Heart left ventricle (tissue), 16 donors: ENCODE measurements around the gene TPI1. TPM values are rescaled to one million over a fixed set of nuclear protein-coding genes. Genes with fewer than 3 reads are reported as not detected.
"Not testable (repeated sequence)": the region's sequence is repeated elsewhere in the genome, so short reads cannot be mapped to it uniquely, and the experiment has no call there.

Experiments used
- ATAC-seq, 4 donors: fragments of 200-7000 bp; cut with Tn5 transposase; one replicate each; pipeline ENCODE4 v1.9.1; 2020 to 2022; ENCODE audit warnings: moderate library complexity in 4 of 4, mild to moderate bottlenecking in 3 of 4, moderate number of reproducible peaks in 1 of 4
- DNase-seq, 5 donors: peaks; one replicate each; pipeline ENCODE4 v3.0.0-alpha.2; 2020
- H3K27ac ChIP-seq, 12 donors: fragments of 200-600 bp; sonication (generic) in 4 of 12; one replicate each; pipeline versions ENCODE4 v1.5.0 to v1.8.0; 2016 to 2022; ENCODE audit warnings: mild to moderate bottlenecking in 2 of 12
- H3K27me3 ChIP-seq, 9 donors: fragments of 200-600 bp; sonication (generic) in 2 of 9; one replicate each; pipeline versions ENCODE4 v1.5.1 to v1.8.0; 2016 to 2022; ENCODE audit warnings: mild to moderate bottlenecking in 3 of 9
- H3K36me3 ChIP-seq, 9 donors: fragments of 200-600 bp; sonication (generic) in 2 of 9; one replicate each; pipeline versions ENCODE4 v1.5.0 to v1.8.0; 2018 to 2022; ENCODE audit warnings: mild to moderate bottlenecking in 2 of 9
- H3K4me1 ChIP-seq, 12 donors: fragments of 200-600 bp; sonication (generic) in 4 of 12; one replicate each; pipeline versions ENCODE4 v1.5.0 to v1.8.0; 2016 to 2022; ENCODE audit warnings: mild to moderate bottlenecking in 3 of 12
- H3K4me3 ChIP-seq, 12 donors: fragments of 200-600 bp; sonication (generic) in 4 of 12; one replicate each; pipeline versions ENCODE4 v1.5.0 to v1.8.0; 2017 to 2022; ENCODE audit warnings: mild to moderate bottlenecking in 9 of 12, moderate library complexity in 4 of 12
- H3K9me3 ChIP-seq, 12 donors: fragments of 200-600 bp; sonication (generic) in 4 of 12; one replicate each; pipeline versions ENCODE4 v1.5.0 to v1.8.0; 2016 to 2022; ENCODE audit warnings: mild to moderate bottlenecking in 1 of 12
- POLR2A ChIP-seq, 2 donors: fragments of 450-650 bp; IDR thresholded peaks; one replicate each; pipeline ENCODE4 v1.6.1; 2017; ENCODE audit warnings: antibody characterized with exemption in 2 of 2, mild to moderate bottlenecking in 2 of 2, moderate library complexity in 2 of 2
- WGBS, 4 donors: extraction: QIAGEN DNeasy Blood & Tissue Kit in 2 of 4; methylation state at CpG; one replicate each; pipeline versions ENCODE4 v1.1.5 to v1.1.7; 2013 to 2018; 5-methylcytosine and 5-hydroxymethylcytosine counted together
- intact Hi-C, 10 donors: fragments of 100-400 bp; cut with DNase I; formaldehyde crosslinking; loops; one replicate each; pipeline versions ENCODE4 v1.11.1 to v1.14.2; 2022
- polyA plus RNA-seq, 2 donors: library from polyadenylated mRNA; stranded (reverse); fragments of 200-250 nt; gene quantifications; one replicate each; pipeline ENCODE4 v1.2.3, GENCODE V29; 2013
- total RNA-seq, 9 donors: library from RNA; depleted of rRNA in 2 of 9; stranded (reverse); fragments of >200 nt in 2 of 9; fragmentation: NEBNext Ultra II Directional in 3 of 9; extraction: Animal tissue kit (Norgen Biotek cat#: 25700) in 3 of 9; gene quantifications; one replicate each; pipeline versions ENCODE4 v1.1.0 to v1.2.4, GENCODE V29; 2016 to 2023
- TF ChIP-seq, protein P1 (sequence below), 12 donors: fragments of 200-600 bp; sonication (generic) in 4 of 12; IDR thresholded peaks; one replicate each; pipeline versions ENCODE4 v1.5.0 to v1.8.0; 2018 to 2022; ENCODE audit warnings: antibody characterized with exemption in 12 of 12, mild to moderate bottlenecking in 5 of 12
- donor health status: ischemic (EF 13 %, LVEDD 7.1; RV severe dilation, severe dysfunction).
- donor health status: healthy with polysubstance abuse.
- donor health status: DM: no; HTN: yes; CAD: no.
- donor health status: DM: no; HTN: no; CAD: no.
- donor health status: ischemic (EF 25% LVEDD 6.9; RV normal size, moderate dysfunction).
- donor health status: ischemic (EF 25% LVEDD 5.7; RV mildly dilated, moderate dysfunction).
- donor health status: healthy.
- donor health status: DM: yes; HTN: yes; CAD: no.
- donor health status: ischemic (EF 35%, LVEDD 5.7; RV mildly dilated, moderate dysfunction).
- donor health status: nonischemic (EF 11% LVEDD 7.7; RV severe dilation, severe dysfunction).
- donor health status: DM: yes; HTN: yes; CAD: no.
- donor health status: PGD.
- donor health status: ischemic (EF 29% LVEDD 5.4; RV normal size, mild dysfunction).
- donor health status: nonischemic (EF 23%, LVEDD 6.1; RV moderate dilation, normal function).

The TPI1 gene
- total and polyA plus RNA-seq, 11 donors: 600 to 1,605 (median 730) TPM

DNA sequence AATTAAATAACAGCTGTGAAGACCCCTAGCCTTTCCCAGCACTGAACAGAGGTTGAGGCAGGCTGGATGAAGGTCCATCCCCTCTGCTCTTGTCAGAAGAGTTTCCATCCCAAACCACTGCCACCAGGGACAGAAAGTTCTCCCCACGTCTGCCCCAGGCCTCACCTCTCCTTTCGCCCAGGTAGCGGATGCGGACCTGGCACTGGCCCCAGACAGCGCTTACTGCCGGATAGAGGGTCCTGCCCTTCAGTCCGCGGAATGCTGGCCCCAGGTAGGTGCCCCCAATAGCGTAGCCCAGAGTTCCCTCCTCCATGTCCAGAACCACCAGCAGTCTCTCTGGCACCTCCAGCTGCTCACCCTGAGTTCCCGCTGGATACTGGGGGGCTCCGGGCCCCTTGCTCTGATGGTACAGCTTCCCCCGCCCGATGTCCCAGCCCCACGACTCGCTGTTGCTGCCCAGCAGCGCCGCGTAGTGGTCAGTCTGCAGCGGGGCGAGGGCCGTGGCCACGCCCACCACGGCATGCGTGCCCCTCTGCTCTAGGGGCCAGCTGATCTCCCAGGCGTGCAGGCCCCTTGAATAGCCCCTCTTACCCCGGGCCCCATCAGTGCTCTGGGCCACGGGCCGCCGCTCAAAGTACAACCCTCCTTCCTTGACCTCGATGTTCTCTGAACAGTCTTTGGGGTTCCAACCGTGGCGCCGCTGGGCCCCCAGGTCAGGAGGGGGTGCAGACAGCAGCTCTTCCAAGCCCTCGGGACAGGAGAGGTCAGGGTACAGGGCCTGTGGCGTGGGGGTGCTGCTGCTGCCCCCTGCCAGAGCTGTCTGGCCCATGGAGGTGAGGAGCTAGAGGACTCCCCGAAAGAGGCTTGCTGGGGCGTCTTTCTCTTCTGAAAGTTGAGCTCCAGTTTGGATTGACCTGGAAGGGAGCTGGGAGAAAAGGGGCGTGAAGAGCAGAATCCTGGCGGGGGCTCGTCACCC, 5.0 kb downstream of the TPI1 start:
- ATAC-seq (peak; percentile 48 to 82 (median 67)), DNase-seq (peak; percentile 83 to 93 (median 88))
- intact Hi-C loops: loop anchor here in 5 of 10 donors (1.0 to 10.0 kb wide), 7 partner anchors 18 to 95 kb away; partner anchors contain the start of gene ATN1 (in 1 of the 5)
- TF ChIP-seq, protein P1, sequence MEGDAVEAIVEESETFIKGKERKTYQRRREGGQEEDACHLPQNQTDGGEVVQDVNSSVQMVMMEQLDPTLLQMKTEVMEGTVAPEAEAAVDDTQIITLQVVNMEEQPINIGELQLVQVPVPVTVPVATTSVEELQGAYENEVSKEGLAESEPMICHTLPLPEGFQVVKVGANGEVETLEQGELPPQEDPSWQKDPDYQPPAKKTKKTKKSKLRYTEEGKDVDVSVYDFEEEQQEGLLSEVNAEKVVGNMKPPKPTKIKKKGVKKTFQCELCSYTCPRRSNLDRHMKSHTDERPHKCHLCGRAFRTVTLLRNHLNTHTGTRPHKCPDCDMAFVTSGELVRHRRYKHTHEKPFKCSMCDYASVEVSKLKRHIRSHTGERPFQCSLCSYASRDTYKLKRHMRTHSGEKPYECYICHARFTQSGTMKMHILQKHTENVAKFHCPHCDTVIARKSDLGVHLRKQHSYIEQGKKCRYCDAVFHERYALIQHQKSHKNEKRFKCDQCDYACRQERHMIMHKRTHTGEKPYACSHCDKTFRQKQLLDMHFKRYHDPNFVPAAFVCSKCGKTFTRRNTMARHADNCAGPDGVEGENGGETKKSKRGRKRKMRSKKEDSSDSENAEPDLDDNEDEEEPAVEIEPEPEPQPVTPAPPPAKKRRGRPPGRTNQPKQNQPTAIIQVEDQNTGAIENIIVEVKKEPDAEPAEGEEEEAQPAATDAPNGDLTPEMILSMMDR (IDR thresholded peaks at IDR 0.05): peak; percentile 91 to 100 (median 97)
- TF ChIP-seq POLR2A (IDR thresholded peaks at IDR 0.05): no peak
- Histone ChIP-seq H3K27ac (peak overlapping the region in 11 of 12 donors; percentile 78 to 91 (median 84)), H3K36me3 (peaks cover 0 to 41% (median 26%) of the 10 kb centered on the region in 9 donors), H3K9me3 (no peaks in the 10 kb centered on the region), H3K27me3 (no peaks in the 10 kb centered on the region), H3K4me1 (peaks cover 15 to 53% (median 40%) of the 10 kb centered on the region in 12 donors), H3K4me3 (peak overlapping the region; percentile 49 to 93 (median 74))
- WGBS, 4 donors: 0 to 2% (median 1%) methylated on average over 11 to 40 of the region's 40 CpGs

DNA sequence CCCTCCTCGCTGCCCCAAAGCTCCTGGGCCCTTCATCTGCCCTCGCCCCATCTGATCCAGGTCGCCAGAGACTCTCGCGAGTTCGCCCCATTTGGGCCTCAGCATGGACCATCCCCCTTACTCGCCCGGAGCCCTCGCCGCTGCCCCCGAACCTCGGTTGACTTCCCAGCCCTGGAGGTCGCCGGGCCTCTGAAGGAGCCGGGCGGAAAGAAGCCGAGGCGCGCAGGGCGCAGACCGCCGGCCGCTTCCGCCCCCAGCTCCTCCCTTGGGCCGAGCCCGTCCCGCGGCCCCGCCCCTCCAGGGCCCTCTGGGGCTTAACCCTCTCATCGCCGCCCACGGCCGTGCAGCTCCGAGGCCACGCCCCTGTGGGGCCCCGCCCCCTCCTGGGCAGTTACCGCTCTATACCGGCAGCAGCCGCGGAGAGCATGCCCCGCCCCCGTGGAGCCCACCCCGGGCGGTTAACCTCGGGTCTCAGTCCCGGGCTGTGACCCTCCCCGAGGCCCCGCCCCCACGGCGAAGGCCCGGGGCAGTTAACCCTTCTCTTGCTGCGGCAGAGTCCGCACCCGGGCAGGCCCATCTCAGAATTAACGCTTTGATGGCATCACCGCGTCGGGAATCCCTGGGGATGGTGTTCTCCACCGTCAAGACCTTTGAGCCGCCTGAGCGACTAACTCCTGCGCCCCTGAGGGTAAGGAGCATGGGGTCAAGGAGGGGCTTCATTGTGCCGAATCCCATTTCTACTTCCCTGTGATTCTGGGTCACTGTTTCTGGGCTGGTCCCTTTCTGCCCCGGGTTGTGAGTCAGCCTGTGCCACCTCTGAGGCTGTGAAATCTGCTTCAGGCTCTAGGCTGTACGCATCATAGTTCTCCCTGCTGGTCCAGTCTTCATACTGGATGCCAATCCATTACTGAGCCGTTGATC, 6.0 kb downstream of the TPI1 start, which contains the start of gene SPSB2:
TSS of gene SPSB2 (minus strand) at position 210 of the 921 bp plus-strand sequence. CDS start 402 bp downstream, outside the sequence.
- Histone ChIP-seq H3K9me3 (no peaks in the 10 kb centered on the region), H3K4me1 (peaks cover 15 to 50% (median 38%) of the 10 kb centered on the region in 12 donors), H3K36me3 (peaks cover 0 to 41% (median 26%) of the 10 kb centered on the region in 9 donors), H3K27me3 (no peaks in the 10 kb centered on the region), H3K27ac (peak within 1 kb of the TSS in 11 of 12 donors; percentile 78 to 91 (median 84)), H3K4me3 (peak within 1 kb of the TSS; percentile 49 to 93 (median 74))
- intact Hi-C loops: loop anchor here in 5 of 10 donors (1.0 to 10.0 kb wide), 7 partner anchors 17 to 94 kb away; partner anchors contain the start of gene ATN1 (in 1 of the 5)
- DNase-seq: peak; percentile 98 to 99 (median 98)
- 1 to 4% (median 2%) methylated on average over 5 to 66 of the region's 66 CpGs for WGBS, 4 donors
- peak; percentile 18 to 72 for TF ChIP-seq POLR2A (IDR thresholded peaks at IDR 0.05)
- TF ChIP-seq, protein P1 (IDR thresholded peaks at IDR 0.05): peak in 1 of 12 donors; percentile 20
- peak; percentile 87 to 94 (median 92) for ATAC-seq

DNA sequence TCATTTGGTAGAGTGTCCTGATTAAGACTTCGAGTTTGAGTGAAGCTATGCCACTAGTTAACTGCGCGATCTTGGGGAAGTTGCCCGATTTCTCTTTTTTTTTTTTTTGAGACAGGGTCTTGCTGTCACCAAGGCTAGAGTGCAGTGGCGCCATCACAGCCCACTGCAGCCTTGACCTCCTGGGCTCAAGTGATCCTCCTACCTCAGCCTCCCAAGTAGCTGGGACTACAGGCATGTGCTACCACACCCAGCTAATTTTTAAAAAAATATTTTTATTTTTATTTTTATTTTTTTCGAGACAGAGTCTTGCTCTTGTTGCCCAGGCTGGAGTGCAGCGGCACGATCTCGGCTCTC, 6.7 kb downstream of the TPI1 start:
- ATAC-seq, H3K27me3 ChIP-seq, H3K9me3 ChIP-seq, DNase-seq: not testable (repeated sequence)
- H3K4me1 ChIP-seq: peaks cover 8 to 44% (median 32%) of the 10 kb centered on the region in 12 donors
- intact Hi-C loops: loop anchor here in 3 of 10 donors (5.0 to 10.0 kb wide), 4 partner anchors 53 to 93 kb away; partner anchors contain the start of gene ATN1 (in 1 of the 3)
- H3K4me3 ChIP-seq: peak overlapping the region in 10 of 12 donors; percentile 57 to 93 (median 77)
- 57 to 67% (median 62%) methylated on average over 9 of the region's 9 CpGs for WGBS, 4 donors
- peaks cover 0 to 38% (median 24%) of the 10 kb centered on the region in 9 donors for H3K36me3 ChIP-seq
- H3K27ac ChIP-seq: peak overlapping the region in 11 of 12 donors; percentile 78 to 91 (median 84)

DNA sequence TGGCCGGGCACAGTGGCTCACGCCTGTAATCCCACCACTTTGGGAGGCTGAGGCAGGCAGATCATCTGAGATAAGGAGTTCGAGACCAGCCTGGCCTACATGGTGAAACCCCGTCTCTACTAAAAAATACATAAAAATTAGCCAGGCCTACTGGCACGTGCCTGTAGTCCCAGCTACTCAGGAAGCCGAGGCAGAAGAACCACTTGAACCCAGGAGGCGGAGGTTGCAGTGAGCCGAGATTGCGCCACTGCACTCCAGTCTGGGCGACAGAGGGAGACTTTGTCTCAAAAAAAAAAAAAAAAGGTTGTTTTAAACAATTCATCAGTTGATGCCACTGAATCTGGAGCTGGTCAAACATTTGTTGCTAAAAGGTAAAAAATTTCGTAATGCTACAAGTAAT, 12.5 kb downstream of the TPI1 start:
- intact Hi-C loops: loop anchor here in 1 of 10 donors (10.0 kb wide), 1 partner anchor 85 kb away; no protein-coding TSS in a partner anchor
- not testable (repeated sequence) for H3K27me3 ChIP-seq, H3K27ac ChIP-seq, H3K9me3 ChIP-seq, H3K4me1 ChIP-seq, H3K4me3 ChIP-seq, DNase-seq, ATAC-seq
- WGBS, 4 donors: 91 to 95% (median 92%) methylated on average over 11 of the region's 11 CpGs
- peaks cover 0 to 27% (median 12%) of the 10 kb centered on the region in 9 donors for H3K36me3 ChIP-seq
